HEK293T (cell line): ENCODE data around the gene EFHB.

Experiments used
- CTCF ChIA-PET: fragments of 350-600 bp; formaldehyde crosslinking; extraction: SDS; loops from one replicate; lab custom pipeline; 2021; ENCODE audit warnings: antibody characterized with exemption, inconsistent platforms; lab: Yijun Ruan, JAX
- POLR2A ChIA-PET: fragments of 350-600 bp; formaldehyde crosslinking; extraction: SDS; loops from one replicate; lab custom pipeline; 2020; ENCODE audit warnings: antibody characterized with exemption, inconsistent platforms; lab: Yijun Ruan, JAX
- DNase-seq: peaks from one replicate; pipeline ENCODE4 v3.0.0; 2012; ENCODE audit warnings: mixed read lengths; ENCODE audit errors: extremely low spot score
- ARNT ChIP-seq: fragments of 450-650 bp; IDR thresholded peaks from 2 replicates; pipeline ENCODE4 v1.6.1; 2017; ENCODE audit warnings: mild to moderate bottlenecking
- BHLHE40 ChIP-seq: fragments of 450-650 bp; IDR thresholded peaks from 2 replicates; pipeline ENCODE4 v1.6.1; 2016; ENCODE audit warnings: mild to moderate bottlenecking, moderate library complexity, borderline replicate concordance
- CTBP1 ChIP-seq: fragments of 450-650 bp; IDR thresholded peaks from 2 replicates; pipeline ENCODE4 v1.6.1; 2016; ENCODE audit warnings: borderline replicate concordance
- ELF4 ChIP-seq: fragments of 450-650 bp; IDR thresholded peaks from 2 replicates; pipeline ENCODE4 v1.6.1; 2017; ENCODE audit warnings: antibody characterized with exemption
- FOXA1 ChIP-seq: fragments of 450-650 bp; IDR thresholded peaks from 2 replicates; pipeline ENCODE4 v1.6.1; 2016; ENCODE audit warnings: mild to moderate bottlenecking
- FOXK2 ChIP-seq: fragments of 450-650 bp; IDR thresholded peaks from 2 replicates; pipeline ENCODE4 v1.6.1; 2016; ENCODE audit warnings: mild to moderate bottlenecking
- FOXM1 ChIP-seq: fragments of 450-650 bp; IDR thresholded peaks from 2 replicates; pipeline ENCODE4 v1.6.1; 2017; ENCODE audit warnings: mild to moderate bottlenecking, borderline replicate concordance
- HDGF ChIP-seq: fragments of 450-650 bp; IDR thresholded peaks from 2 replicates; pipeline ENCODE4 v1.6.1; 2017; ENCODE audit warnings: antibody characterized with exemption, borderline replicate concordance
- L3MBTL2 ChIP-seq: fragments of 450-650 bp; conservative IDR thresholded peaks from 2 replicates; pipeline ENCODE4 v1.6.1; 2016; ENCODE audit warnings: mild to moderate bottlenecking
- LEF1 ChIP-seq: fragments of 450-650 bp; IDR thresholded peaks from 2 replicates; pipeline ENCODE4 v1.6.1; 2017; ENCODE audit warnings: mild to moderate bottlenecking, borderline replicate concordance
- NFRKB ChIP-seq: fragments of 450-650 bp; IDR thresholded peaks from 2 replicates; pipeline ENCODE4 v1.6.1; 2016; ENCODE audit warnings: mild to moderate bottlenecking, moderate library complexity
- PKNOX1 ChIP-seq: fragments of 450-650 bp; IDR thresholded peaks from 2 replicates; pipeline ENCODE4 v1.6.1; 2016
- SP1 ChIP-seq: fragments of 450-650 bp; IDR thresholded peaks from 2 replicates; pipeline ENCODE4 v1.6.1; 2017
- SUZ12 ChIP-seq: fragments of 450-650 bp; IDR thresholded peaks from 2 replicates; pipeline ENCODE4 v1.6.1; 2016; ENCODE audit warnings: mild to moderate bottlenecking
- TARDBP ChIP-seq: fragments of 450-650 bp; IDR thresholded peaks from 2 replicates; pipeline ENCODE4 v1.6.1; 2016
- ZNF384 ChIP-seq: fragments of 450-650 bp; IDR thresholded peaks from 2 replicates; pipeline ENCODE4 v1.6.1; 2016

Gene EFHB

GRCh38 chr3:19946832-19947548 is 13.0 kb upstream of the EFHB start, which contains the start of gene RAB5A:
TSS of gene RAB5A (plus strand) at chr3:19947097. CDS start at chr3:19950899, 3,802 bp downstream.
- peak; percentile 96 for DNase-seq
- CTCF ChIA-PET, result no interaction called here
- peak; percentile 74; the same call in 1 of the 2 replicates for TF ChIP-seq L3MBTL2
- no peak for TF ChIP-seq FOXA1
- TF ChIP-seq SUZ12, result no peak
- no peak for TF ChIP-seq ZNF384
- TF ChIP-seq FOXM1, result peak; percentile 14; the same call in 1 of the 2 replicates
- no peak for TF ChIP-seq FOXK2
- TF ChIP-seq ELF4, result peak; percentile 71; the same call in 1 of the 2 replicates
- TF ChIP-seq NFRKB, result 0 out of 2 replicates have a peak, but pooled peaks have one; percentile 81
- TF ChIP-seq CTBP1, result peak; percentile 37; the same call in 1 of the 2 replicates
- no peak for TF ChIP-seq BHLHE40
- no peak for TF ChIP-seq LEF1
- TF ChIP-seq ARNT, result 0 out of 2 replicates have a peak, but pooled peaks have one; percentile 10
- no peak for TF ChIP-seq SP1
- no peak for TF ChIP-seq PKNOX1
- no peak for TF ChIP-seq HDGF
- peak; percentile 30; the same call in 1 of the 2 replicates for TF ChIP-seq TARDBP
- POLR2A ChIA-PET, result no interaction called here

DNA sequence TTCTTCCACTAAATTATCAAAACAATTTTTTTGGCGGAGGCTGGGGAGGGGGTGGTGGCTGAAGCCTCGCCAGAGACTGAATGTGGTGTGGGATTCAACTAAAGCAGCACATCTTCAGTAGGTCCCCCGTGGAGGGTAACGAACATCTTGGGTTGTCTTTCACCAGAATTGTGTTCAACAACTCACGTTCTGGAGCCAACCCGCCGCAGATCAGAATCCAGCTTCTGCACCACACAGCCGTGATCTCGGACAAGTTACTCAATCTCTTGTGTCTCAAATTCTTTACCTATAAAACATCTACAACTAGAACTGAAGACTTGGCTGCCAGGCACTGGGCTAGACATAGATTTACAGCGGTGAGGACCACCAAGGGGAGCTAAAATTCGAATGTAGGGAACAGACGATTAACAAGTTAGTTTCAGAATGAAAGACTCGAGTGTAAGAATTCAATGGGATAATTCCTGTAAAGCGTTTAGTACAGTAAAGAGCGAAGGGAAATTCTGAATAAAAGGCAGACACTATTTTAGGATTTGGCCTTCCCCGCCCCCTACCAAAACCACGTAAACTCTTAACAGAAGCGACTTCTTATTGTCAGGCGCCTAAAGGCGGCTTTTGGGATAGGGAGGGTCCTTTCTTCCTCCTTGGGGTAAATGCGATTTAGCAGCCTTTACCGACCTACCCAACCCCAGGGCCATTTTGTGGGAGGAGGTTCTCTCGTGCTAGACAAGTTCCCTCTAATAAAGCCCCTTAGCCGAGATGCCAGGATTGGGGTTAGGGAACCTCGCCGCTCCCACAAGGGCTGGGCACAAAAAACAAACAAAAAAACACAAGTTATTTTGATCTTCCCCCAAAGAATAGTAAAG is 12.2 kb upstream of the EFHB start:
- no peak for DNase-seq
- ChIA-PET POLR2A (no interaction called here), CTCF (no interaction called here)
- TF ChIP-seq PKNOX1 (no peak), HDGF (no peak), ELF4 (no peak), FOXM1 (no peak), SP1 (no peak), CTBP1 (no peak), LEF1 (no peak), BHLHE40 (no peak), ARNT (no peak), TARDBP (no peak), ZNF384 (no peak), FOXK2 (no peak), L3MBTL2 (no peak), FOXA1 (no peak), SUZ12 (no peak), NFRKB (no peak; the same call in none of the 2 replicates)

- ChIA-PET POLR2A (no interaction called here), CTCF (no interaction called here)
- no peak for TF ChIP-seq SUZ12
- TF ChIP-seq FOXM1, result no peak
- no peak for TF ChIP-seq TARDBP
- TF ChIP-seq NFRKB, result no peak
- no peak for DNase-seq
Measured at GRCh38 chr3:19945534-19945933, 11.5 kb upstream of the EFHB start.

DNA sequence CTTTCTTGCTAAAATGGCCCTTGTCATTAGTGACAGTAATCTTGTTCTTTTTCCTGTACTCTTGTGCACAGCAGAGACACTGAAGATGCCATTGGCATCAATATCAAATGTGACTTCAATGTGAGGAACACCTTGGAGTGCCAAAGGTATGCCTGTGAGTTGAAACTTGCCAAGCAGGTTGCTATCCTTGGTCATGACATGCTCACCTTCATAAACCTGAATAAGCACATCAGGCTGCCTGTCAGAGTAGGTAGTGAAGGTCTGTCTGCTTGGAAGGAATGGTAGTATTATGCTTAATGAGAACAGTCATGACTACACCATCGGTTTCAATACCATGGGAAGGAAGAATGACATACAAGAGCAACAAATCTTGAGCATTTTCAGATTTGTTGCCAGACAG is 6.6 kb upstream of the EFHB start:
- ChIA-PET POLR2A (no interaction called here), CTCF (no interaction called here)
- DNase-seq, result no peak
- TF ChIP-seq SUZ12 (no peak), FOXM1 (no peak), ELF4 (no peak), TARDBP (no peak), PKNOX1 (no peak), ARNT (no peak), LEF1 (no peak), SP1 (no peak), FOXK2 (no peak), HDGF (no peak), L3MBTL2 (no peak), CTBP1 (no peak)

- TF ChIP-seq ZNF384 (no peak), CTBP1 (no peak), ARNT (no peak), LEF1 (no peak), FOXK2 (no peak)
- ChIA-PET CTCF (no interaction called here), POLR2A (no interaction called here)
- no peak for DNase-seq
Measured at GRCh38 chr3:19938295-19938627, 4.2 kb upstream of the EFHB start.
